ENCODE results near the gene ANKRD23.
"Not testable (repeated sequence)": the region's sequence is repeated elsewhere in the genome, so short reads cannot be mapped to it uniquely, and the experiment has no call there.

Gene ANKRD23

GRCh38 chr2:96813656-96814055, 30.2 kb downstream of the ANKRD23 start:
- DNase-seq: no peak

- DNase-seq: no peak
These were observed 31.9 kb downstream of the ANKRD23 start for GRCh38 chr2:96811917-96812316.

DNA sequence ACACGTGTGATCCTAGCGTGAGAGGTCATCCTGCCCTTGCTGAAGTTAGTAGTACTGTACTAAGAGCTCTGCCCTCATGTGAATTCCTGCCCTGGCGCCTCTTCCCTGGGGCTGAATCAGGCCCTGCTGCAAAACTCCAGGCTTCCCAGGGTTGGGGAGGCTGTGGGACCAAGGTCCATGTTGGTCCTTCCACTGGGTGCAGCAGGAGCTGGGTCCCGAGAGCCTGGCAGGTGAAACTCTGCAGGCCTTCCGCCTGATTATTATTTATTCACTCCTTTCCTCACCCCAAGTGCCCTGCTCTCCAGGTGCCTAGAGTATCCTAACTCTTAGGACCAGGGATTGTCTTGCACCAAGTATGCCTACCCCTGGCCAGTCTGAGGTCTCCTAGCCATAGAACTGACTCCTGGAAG, 33.0 kb downstream of the ANKRD23 start:
- no peak for DNase-seq

DNA sequence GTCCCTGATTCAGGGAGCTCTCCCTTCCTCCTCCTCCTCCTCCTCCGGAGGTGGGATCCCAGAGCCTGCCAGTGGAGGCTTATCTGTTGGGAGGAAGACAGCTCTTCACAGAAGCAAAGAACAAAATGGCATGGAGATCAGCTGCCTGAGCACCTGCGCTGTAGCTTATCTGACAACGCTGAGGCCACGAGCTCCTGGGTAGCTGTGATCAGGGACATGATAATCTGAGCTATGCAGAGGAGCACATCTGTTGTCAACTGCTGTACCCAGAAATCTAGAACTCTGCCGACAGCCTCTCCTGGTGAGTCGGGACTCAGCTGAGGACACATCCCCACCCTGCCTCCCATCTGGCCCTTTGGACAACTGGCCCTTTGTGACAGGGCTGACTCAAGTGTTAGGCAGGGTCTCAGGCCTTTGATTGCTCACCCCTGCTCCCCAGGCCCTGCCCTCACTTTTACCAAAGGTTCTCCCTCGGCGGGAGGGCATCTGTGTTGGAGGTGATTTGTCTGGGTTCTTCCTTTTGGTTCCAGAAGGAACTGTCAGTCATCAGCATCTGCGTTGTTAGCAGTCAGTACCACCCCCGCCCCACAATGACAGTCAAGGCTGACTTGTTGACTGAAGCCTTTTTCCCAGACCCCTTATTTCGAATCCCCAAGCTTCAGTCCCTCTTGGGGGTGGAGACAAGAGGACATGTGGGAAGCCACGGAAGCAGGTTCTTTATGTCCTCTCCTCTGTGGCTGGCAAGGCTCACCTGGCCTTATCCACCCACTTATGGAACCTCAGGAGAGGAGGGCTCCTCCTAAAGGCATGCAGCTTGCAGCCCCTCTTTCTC, 33.7 kb downstream of the ANKRD23 start:
- DNase-seq: no peak

DNA sequence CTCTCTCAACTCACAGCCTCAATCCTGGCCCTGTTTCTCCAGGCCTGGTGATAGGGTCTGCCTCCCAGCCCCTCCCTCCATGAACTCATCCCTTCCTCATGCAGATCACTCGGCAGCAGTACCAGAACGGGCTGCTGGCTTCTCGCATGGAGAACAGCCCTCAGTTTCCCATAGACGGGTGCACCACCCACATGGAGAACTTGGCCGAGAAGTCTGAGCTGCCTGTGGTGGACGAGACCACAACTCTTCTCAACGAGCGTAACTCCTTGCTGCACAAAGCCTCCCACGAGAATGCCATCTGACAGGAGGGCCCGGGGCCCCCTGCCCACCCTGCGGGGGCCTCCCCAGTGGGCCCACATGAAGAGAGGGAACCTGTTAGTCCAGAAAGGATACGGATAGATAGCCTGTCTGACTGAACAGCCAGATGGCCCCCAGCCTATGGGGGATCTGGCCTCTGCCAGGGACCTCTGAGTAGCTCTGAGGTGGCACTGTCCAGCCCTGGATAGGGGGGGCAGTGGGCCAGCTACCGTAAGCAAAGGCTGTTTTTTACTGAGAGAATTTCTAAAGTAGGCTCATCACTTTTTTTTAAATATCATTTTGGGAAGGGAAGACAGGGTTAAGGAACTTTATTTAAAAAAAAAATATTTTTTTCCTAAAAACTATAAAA, 34.5 kb downstream of the ANKRD23 start:
- DNase-seq: no peak

DNA sequence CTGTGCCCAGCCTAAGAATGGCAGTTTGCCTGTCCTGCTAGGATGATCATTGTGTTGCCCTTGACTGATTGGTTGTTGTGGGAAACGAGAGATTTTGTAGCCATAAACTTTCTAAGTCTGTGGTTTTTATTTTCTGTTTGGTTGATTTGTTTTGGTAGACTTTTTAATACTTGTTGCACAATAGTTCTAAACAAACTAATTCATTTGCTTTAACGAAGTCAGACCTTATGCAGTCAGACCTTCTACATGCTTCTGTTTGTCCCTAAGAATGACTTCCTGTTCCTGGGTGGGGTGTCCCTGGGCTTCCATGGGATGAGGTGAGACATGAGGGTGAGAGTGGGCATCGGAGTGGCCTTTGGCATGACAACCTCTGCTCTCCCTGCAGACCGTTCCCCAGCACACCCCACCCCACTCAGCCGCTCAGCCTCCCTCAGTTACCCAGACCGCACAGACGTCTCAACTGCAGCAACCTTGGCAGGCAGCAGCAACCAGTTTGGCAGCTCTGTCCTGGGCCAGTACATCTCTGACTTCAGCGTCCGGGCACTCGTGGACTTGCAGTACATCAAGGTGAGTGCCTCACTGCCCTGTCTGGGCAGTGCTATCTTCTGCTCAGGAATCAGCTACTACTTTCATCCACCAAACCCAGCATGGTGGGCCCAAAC, 35.5 kb downstream of the ANKRD23 start:
- DNase-seq: no peak

DNA sequence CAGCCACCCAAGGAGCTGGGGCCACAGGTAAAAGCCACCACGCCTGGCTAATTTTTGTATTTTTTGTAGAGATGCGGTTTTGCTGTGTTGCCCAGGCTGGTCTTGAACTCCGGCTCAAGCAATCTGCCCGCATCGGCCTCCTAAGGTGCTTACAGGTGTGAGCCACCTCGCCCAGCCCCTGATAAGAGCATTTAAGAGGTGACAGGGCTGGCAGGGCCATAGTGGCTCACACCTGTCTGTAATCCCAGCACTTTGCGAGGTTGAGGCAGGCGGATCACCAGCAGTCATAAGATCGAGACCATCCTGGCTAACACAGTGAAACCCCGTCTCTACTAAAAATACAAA, 36.7 kb downstream of the ANKRD23 start:
- no peak for DNase-seq

GRCh38 chr2:96806468-96807126, 37.2 kb downstream of the ANKRD23 start:
- DNase-seq: peak; percentile 39 to 42

DNA sequence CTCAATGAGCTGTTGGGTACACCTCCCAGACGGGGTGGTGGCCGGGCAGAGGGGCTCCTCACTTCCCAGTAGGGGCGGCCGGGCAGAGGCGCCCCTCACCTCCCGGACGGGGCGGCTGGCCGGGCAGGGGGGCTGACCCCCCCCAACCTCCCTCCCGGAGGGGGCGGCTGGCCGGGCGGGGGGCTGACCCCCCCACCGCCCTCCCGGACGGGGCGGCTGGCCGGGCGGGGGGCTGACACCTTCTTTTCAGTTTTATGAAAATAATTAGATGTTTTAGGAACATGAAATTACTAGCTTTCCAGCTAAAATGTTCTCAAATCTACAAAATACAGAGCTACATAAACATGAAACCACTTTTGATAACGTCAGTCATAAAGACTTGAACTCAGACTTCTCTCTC, 37.9 kb downstream of the ANKRD23 start:
- not testable (repeated sequence) for DNase-seq

- DNase-seq: no peak
These were observed 38.8 kb downstream of the ANKRD23 start for GRCh38 chr2:96804986-96805385.

GRCh38 chr2:96802721-96803120, 41.1 kb downstream of the ANKRD23 start:
- DNase-seq: no peak

GRCh38 chr2:96801786-96802595, 41.8 kb downstream of the ANKRD23 start:
- no peak for DNase-seq

DNA sequence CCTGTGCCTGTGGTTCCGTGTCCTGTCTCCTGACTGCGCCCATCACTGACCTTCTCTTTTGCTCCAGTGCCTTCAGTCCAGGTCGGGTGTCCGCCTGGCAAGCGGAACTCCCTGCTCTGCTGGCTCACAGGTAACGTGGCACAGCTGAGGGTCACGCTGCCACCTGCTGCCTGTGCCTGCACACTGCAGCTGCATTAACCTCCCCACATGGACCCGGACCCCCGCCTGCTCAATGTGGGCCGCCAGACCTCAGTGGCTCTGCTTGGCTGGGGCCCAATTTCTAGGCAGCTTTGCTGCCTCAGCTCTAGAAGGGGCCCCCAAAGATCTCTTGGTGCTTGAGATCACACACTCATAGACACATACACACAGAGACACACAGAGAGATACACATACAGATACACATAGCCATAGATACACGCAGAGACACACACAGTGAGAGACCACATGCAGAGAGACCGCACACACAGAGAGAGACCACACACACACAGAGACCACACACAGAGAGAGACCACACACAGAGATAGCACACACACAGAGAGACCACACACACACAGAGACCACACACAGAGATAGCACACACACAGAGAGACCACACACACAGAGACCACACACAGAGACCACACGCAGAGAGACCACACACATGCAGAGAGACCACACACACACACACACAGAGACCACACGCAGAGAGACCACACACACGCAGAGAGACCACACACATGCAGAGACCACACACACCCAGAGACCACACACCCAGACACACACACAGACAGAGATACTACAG, 42.6 kb downstream of the ANKRD23 start:
- DNase-seq: peak; percentile 26 to 76

DNA sequence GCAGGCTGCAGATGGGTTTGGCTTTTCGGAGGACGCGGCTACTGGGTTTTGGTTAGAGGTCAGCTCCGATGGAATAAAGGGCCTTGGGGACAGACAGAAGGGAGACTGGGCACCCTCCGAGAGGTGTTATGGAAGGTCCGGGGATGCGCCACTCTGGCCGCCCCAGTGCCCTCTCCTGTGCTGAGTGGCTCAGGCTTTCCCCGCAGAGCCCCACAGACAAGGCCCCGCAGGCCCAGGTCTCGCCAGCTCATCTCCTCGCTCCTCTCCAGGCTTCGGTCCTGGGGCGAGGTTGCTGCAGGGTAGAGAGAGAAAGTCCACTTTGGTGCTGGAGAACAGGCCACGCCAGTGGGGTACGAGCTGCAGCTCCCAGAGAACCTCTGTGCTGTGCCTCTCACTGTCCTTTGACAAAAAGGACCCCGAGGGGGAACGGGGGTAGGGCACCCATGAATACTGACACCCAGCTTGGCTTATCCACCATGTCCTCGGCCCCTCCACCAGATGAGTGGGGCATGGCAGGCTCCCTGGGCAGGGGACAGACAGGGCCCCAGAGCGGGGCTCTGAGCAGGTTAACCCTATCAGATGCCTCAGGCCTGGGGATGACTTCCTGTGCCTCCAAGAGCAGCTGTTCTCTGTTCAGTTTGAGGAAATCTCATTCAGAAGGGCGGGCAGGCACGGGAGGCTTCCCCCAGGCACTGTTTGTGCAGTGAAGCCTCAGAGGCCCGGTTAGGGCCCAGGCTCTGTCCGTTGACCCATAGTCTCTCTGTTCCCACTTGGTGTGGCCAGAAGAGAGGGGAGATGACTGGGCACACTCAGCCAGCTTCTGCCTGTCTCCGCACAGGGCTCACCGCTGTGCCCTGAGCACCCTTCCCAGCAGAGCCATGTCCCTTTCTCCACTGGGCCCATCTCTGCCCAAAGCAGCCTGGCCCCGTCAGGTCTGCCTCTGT, 43.5 kb downstream of the ANKRD23 start:
- no peak for DNase-seq

GRCh38 chr2:96799623-96799935, 44.2 kb downstream of the ANKRD23 start:
- DNase-seq: no peak

GRCh38 chr2:96798733-96799622, 44.8 kb downstream of the ANKRD23 start:
- no peak for DNase-seq

GRCh38 chr2:96797066-96797625, 46.7 kb downstream of the ANKRD23 start:
- no peak for DNase-seq

DNA sequence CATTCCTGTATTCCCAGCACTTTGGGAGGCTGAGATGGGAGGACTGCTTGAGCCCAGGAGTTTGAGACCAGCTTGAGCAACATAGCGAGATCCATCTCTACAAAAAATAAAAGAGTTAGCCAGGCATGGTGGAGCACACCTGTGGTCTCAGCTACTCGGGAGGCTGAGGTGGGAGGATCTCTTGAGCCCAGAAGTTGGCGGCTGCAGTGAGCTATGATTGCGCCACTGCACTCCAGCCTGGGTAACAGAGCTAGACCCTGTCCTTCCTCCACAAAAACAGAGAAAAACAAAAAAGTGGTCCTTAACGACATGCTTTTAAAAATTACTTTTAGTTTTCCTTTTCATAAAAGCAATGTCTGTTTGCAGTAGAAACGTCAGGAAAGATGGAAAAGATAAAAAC, 47.3 kb downstream of the ANKRD23 start:
- not testable (repeated sequence) for DNase-seq

DNA sequence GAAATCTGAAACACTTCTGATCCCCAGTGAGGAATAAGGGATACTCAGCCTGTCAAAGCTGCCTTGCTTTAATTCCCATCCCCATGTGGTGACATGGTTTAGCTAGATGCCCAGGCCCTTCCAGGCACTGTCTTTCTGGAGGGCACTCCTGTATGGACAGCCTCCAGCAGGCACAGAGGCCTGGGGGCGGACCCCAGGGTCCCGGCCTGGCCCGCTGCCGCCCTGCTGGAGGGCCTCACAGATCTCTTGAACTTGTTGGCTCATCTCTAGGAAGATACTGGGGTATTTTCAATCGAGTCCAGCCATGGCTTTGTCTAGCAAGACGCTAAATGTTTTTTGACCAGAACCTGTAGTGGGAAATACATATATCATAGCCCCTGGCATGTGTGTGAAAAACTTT, 48.7 kb downstream of the ANKRD23 start:
- no peak for DNase-seq

Measured in NCI-H526 (cell line).